Sciatic nerve (tissue), 2 donors: Measurements from ENCODE around the gene ISYNA1. TPM values are rescaled to one million over a fixed set of nuclear protein-coding genes. Genes with fewer than 3 reads are reported as not detected.

Source experiments
- ATAC-seq: fragments of 200-7000 bp; cut with Tn5 transposase; one replicate; pipeline ENCODE4 v1.9.1; 2020; ENCODE audit warnings: mild to moderate bottlenecking, moderate library complexity
- DNase-seq: peaks from one replicate; pipeline ENCODE4 v3.0.0-alpha.2; 2020; ENCODE audit warnings: low spot score
- intact Hi-C: fragments of 100-400 bp; cut with DNase I; formaldehyde crosslinking; loops from one replicate; pipeline ENCODE4 v1.14.2; 2022
- total RNA-seq: library from RNA; stranded (reverse); fragmentation: NEBNext Ultra II Directional; extraction: Animal tissue kit (Norgen Biotek cat#: 25700); gene quantifications from one replicate; pipeline ENCODE4 v1.2.1, GENCODE V29; 2021
- donor health status: DM: no; HTN: no; CAD: no.
- donor health status: DM: no; HTN: no; CAD: no.

ISYNA1 gene
- total RNA-seq, 1 donor from 2014 or later: 112 TPM

- DNase-seq: peak; percentile 91
- ATAC-seq: peak; percentile 67
- intact Hi-C loops: no loop called here
These were observed 1.1 kb downstream of the ISYNA1 start for GRCh38 chr19:18436671-18437490.

GRCh38 chr19:18435842-18436670 lies 1.9 kb downstream of the ISYNA1 start:
- intact Hi-C loops: no loop called here
- DNase-seq (no peak), ATAC-seq (no peak)

GRCh38 chr19:18435178-18435841 lies 2.6 kb downstream of the ISYNA1 start:
- no peak for DNase-seq
- intact Hi-C loops: no loop called here
- no peak for ATAC-seq

- ATAC-seq (no peak), DNase-seq (no peak)
- intact Hi-C loops: no loop called here
These were observed 3.3 kb downstream of the ISYNA1 start for GRCh38 chr19:18434411-18435175.

GRCh38 chr19:18433735-18434398 lies 4.1 kb downstream of the ISYNA1 start:
- ATAC-seq (no peak), DNase-seq (no peak)
- intact Hi-C loops: no loop called here

- no peak for DNase-seq
- ATAC-seq: no peak
- intact Hi-C loops: no loop called here
These were observed 4.8 kb downstream of the ISYNA1 start for GRCh38 chr19:18433015-18433691.

- ATAC-seq: no peak
- DNase-seq: no peak
- intact Hi-C loops: no loop called here
These were observed 5.5 kb downstream of the ISYNA1 start for GRCh38 chr19:18432275-18433014.

- no peak for DNase-seq
- intact Hi-C loops: no loop called here
- no peak for ATAC-seq
These were observed 6.4 kb downstream of the ISYNA1 start for GRCh38 chr19:18431351-18432197.

GRCh38 chr19:18430417-18431144 lies 7.4 kb downstream of the ISYNA1 start:
- DNase-seq (no peak), ATAC-seq (no peak)
- intact Hi-C loops: no loop called here

- intact Hi-C loops: no loop called here
- DNase-seq: no peak
- no peak for ATAC-seq
These were observed 8.1 kb downstream of the ISYNA1 start for GRCh38 chr19:18429717-18430416.

- ATAC-seq: peak; percentile 50
These were observed 8.9 kb downstream of the ISYNA1 start for GRCh38 chr19:18428787-18429674.

GRCh38 chr19:18428173-18428786 lies 9.7 kb downstream of the ISYNA1 start:
- ATAC-seq: no peak
- no peak for DNase-seq
- intact Hi-C loops: no loop called here

More at GRCh38 chr19:18428787-18429674, 8.9 kb downstream of the ISYNA1 start:
- intact Hi-C loops: no loop called here
- DNase-seq: peak; percentile 82

- no peak for DNase-seq
- intact Hi-C loops: no loop called here
- ATAC-seq: no peak
These were observed 10.2 kb downstream of the ISYNA1 start for GRCh38 chr19:18427743-18428113.
